ENCODE results near the gene MRC2. TPM values are rescaled to one million over a fixed set of nuclear protein-coding genes. Genes with fewer than 3 reads are reported as not detected.
A peak's percentile ranks its signal among the peaks of the same experiment; 100 is the strongest.

MRC2 gene
- total and polyA plus RNA-seq, 4 experiments from 2014 or later: 0.71 to 8.7 (median 6.7) TPM; not detected in 1

DNA sequence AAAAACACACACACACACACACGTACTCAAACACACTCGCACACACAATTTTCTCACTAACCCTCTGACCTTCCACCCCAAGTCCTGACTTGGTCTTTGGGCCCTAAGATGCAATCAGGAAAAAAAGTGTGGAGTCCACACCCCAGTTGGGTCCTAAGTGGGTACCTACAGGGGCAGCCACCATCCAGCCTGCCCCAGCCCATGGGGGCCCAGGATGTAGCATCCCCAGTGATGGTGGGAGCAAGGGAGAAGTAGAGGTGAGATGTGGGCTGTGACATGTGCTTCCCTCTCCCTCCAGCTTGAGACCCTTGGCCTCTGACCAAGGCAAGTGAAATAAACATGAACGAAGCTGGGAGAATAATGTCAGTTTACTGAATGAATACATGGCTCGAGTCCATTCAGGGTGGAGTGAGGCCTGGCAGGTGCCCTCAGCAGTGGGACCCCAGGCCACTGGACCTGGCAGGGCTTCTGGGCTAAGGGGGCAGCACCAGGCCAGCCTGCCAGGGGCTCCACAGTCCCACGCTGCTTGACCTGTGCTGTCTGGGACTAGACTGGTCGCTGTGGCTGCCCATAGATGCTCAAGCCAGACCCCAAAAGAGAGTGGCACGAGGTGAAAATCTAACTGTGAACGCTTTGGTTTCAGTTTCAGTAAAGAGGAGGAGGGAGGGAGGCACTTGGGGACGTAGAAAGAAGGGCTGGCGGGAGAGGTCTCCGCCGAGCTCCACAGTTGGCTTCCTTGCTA, 73.7 kb downstream of the MRC2 start:
- Histone ChIP-seq H3K9me3 (ENCODE audit: control insufficient read depth in 1 of 2, low read length in 2 of 2) (no peaks in the 10 kb centered on the region), H3K4me1 (ENCODE audit: insufficient read depth, low read length) (peaks cover 10% of the 10 kb centered on the region), H3K36me3 (ENCODE audit: insufficient read depth, low read length) (no peaks in the 10 kb centered on the region), H3K4me3 (ENCODE audit: low read length in 2 of 2) (no peak overlapping the region), H3K27ac (ENCODE audit: low read depth, low read length) (no peak overlapping the region), H3K27me3 (ENCODE audit: insufficient read depth, low read length) (no peaks in the 10 kb centered on the region)
- ChIA-PET POLR2A (ENCODE audit: partially characterized antibody) (interaction anchor here (0.6 kb wide), 1 partner anchor 110 kb away, joined by 3 read pairs; no protein-coding TSS in a partner anchor), CTCF (ENCODE audit: partially characterized antibody) (no interaction called here)
- Mint-ChIP-seq H3K4me3 (peak overlapping the region in 1 of 8 donors; percentile 30), H3K27me3 (peaks cover 3% of the 10 kb centered on the region in 2 donors), H3K9me3 (peaks cover 0 to 1% (median 0%) of the 10 kb centered on the region in 8 donors), H3K4me1 (peaks cover 1 to 19% (median 4%) of the 10 kb centered on the region in 4 donors), H3K36me3 (no peaks in the 10 kb centered on the region), H3K27ac (peak overlapping the region in 2 of 7 donors; percentile 55 to 62)
- intact Hi-C loops (cut with micrococcal nuclease): loop anchor here (5.0 kb wide), 1 partner anchor 911 kb away; no protein-coding TSS in a partner anchor
- DNase-seq: no peak

DNA sequence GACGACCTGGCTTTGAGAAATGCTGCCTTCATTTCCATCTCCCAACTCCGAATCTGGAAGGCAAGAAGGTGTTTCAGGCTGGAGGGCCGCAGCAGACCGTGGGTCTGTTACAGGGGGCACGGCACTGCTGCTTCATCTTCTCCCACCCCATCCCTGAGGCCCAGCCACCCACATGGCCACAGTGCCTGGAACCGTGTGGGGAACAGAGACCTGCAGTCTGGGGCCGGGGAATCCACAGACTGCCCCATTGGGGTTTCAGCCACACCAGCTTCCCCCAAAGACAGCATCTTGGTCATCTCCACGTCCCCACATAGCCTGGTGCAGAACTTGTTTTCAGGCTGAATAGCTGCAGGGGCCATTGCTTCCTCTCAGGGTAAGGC, 74.2 kb downstream of the MRC2 start:
- H3K4me1 Mint-ChIP-seq: peaks cover 1 to 19% (median 4%) of the 10 kb centered on the region in 4 donors
- intact Hi-C loops (cut with micrococcal nuclease): loop anchor here (5.0 kb wide), 1 partner anchor 911 kb away; no protein-coding TSS in a partner anchor
- no peak for DNase-seq
- POLR2A ChIA-PET (ENCODE audit: partially characterized antibody): no interaction called here
- H3K27ac ChIP-seq (ENCODE audit: low read depth, low read length): no peak overlapping the region
- peaks cover 0 to 1% (median 0%) of the 10 kb centered on the region in 8 donors for H3K9me3 Mint-ChIP-seq
- H3K4me3 Mint-ChIP-seq: peak overlapping the region in 1 of 8 donors; percentile 30
- peaks cover 10% of the 10 kb centered on the region for H3K4me1 ChIP-seq (ENCODE audit: insufficient read depth, low read length)
- no peaks in the 10 kb centered on the region for H3K36me3 ChIP-seq (ENCODE audit: insufficient read depth, low read length)
- H3K9me3 ChIP-seq (ENCODE audit: control insufficient read depth in 1 of 2, low read length in 2 of 2): no peaks in the 10 kb centered on the region
- CTCF ChIA-PET (ENCODE audit: partially characterized antibody): no interaction called here
- no peaks in the 10 kb centered on the region for H3K36me3 Mint-ChIP-seq
- peaks cover 3% of the 10 kb centered on the region in 2 donors for H3K27me3 Mint-ChIP-seq
- no peaks in the 10 kb centered on the region for H3K27me3 ChIP-seq (ENCODE audit: insufficient read depth, low read length)
- H3K4me3 ChIP-seq (ENCODE audit: low read length in 2 of 2): no peak overlapping the region
- H3K27ac Mint-ChIP-seq: no peak overlapping the region

DNA sequence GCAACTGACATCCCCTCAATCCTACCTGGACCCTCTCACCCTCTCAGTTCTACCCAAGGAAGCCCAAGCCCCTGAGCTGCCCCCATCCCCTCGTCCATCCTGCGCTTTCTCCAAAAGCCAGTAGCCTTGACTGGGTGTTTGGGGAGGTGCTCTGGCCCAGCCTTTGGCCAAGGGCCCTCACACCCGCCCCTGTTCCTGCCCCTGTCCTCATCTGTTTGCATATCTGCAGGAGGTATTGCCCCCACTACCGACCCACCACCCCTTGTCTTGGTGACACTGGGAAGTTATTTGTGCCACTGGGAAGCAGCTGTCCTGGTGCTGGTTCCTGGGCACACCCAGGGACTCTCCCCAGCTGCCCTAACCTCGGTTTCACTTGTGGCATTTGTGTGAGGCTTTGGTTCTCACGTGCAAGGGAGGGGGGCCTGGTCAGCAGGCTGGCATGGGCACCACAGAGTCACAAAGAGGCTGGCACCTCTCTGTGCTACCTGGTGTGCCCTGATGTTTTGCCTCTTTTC, 75.3 kb downstream of the MRC2 start:
- DNase-seq: no peak
- Mint-ChIP-seq H3K4me3 (peak overlapping the region in 1 of 8 donors; percentile 52), H3K9me3 (peaks cover 0 to 1% (median 0%) of the 10 kb centered on the region in 8 donors), H3K36me3 (no peaks in the 10 kb centered on the region), H3K4me1 (peaks cover 3 to 19% (median 4%) of the 10 kb centered on the region in 4 donors), H3K27me3 (peaks cover 3% of the 10 kb centered on the region in 2 donors), H3K27ac (no peak overlapping the region)
- CTCF ChIA-PET (ENCODE audit: partially characterized antibody): interaction anchor here (0.9 to 3.0 kb wide), 5 partner anchors 11 to 704 kb away, joined by 3 to 14 read pairs (median 4); no protein-coding TSS in a partner anchor
- POLR2A ChIA-PET (ENCODE audit: partially characterized antibody): interaction anchor here (0.7 to 2.5 kb wide), 3 partner anchors 22 to 704 kb away, joined by 3 to 10 read pairs (median 5); no protein-coding TSS in a partner anchor
- Histone ChIP-seq H3K4me1 (ENCODE audit: insufficient read depth, low read length) (peaks cover 10% of the 10 kb centered on the region), H3K27me3 (ENCODE audit: insufficient read depth, low read length) (no peaks in the 10 kb centered on the region), H3K36me3 (ENCODE audit: insufficient read depth, low read length) (no peaks in the 10 kb centered on the region), H3K4me3 (ENCODE audit: low read length in 2 of 2) (no peak overlapping the region), H3K9me3 (ENCODE audit: control insufficient read depth in 1 of 2, low read length in 2 of 2) (no peaks in the 10 kb centered on the region), H3K27ac (ENCODE audit: low read depth, low read length) (no peak overlapping the region)
- intact Hi-C loops (cut with micrococcal nuclease): loop anchor here (5.0 kb wide), 1 partner anchor 909 kb away; no protein-coding TSS in a partner anchor

DNA sequence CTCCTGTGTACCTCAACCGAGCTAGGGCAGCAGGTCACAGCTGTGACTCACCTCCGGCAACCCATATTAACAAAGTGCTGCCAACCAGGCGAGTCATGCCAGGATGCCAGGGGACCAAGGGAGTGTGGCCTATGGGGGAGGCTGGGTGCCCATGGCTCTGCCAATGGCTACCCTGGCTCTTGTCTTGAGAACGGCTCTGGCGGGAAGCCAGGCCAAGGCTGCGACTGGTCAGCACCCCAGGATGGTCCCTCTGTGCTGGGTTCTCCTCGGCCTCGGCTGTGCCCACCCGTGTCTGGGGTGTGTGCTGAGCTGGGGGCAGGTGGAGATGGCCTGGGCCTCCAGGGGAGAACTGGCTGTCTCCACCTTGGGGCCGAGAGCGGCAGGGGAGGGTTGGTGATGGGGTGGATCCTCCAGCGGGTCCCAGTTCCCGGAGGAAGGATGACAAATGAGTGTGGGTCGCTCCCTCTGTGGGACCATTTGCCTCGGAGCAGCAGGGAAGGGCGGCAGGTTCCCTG, 75.8 kb downstream of the MRC2 start:
- Mint-ChIP-seq H3K36me3 (no peaks in the 10 kb centered on the region), H3K9me3 (peaks cover 0 to 1% (median 0%) of the 10 kb centered on the region in 8 donors), H3K4me1 (peaks cover 3 to 19% (median 4%) of the 10 kb centered on the region in 4 donors), H3K4me3 (peak overlapping the region in 6 of 8 donors; percentile 20 to 52 (median 35)), H3K27me3 (peaks cover 3% of the 10 kb centered on the region in 2 donors), H3K27ac (peak overlapping the region in 2 of 7 donors; percentile 10 to 57)
- Histone ChIP-seq H3K4me1 (ENCODE audit: insufficient read depth, low read length) (peaks cover 10% of the 10 kb centered on the region), H3K27me3 (ENCODE audit: insufficient read depth, low read length) (no peaks in the 10 kb centered on the region), H3K4me3 (ENCODE audit: low read length in 2 of 2) (no peak overlapping the region), H3K9me3 (ENCODE audit: control insufficient read depth in 1 of 2, low read length in 2 of 2) (no peaks in the 10 kb centered on the region), H3K27ac (ENCODE audit: low read depth, low read length) (no peak overlapping the region), H3K36me3 (ENCODE audit: insufficient read depth, low read length) (no peaks in the 10 kb centered on the region)
- ChIA-PET POLR2A (ENCODE audit: partially characterized antibody) (interaction anchor here (0.7 to 2.5 kb wide), 3 partner anchors 21 to 703 kb away, joined by 3 to 10 read pairs (median 5); no protein-coding TSS in a partner anchor), CTCF (ENCODE audit: partially characterized antibody) (interaction anchor here (0.9 to 3.0 kb wide), 6 partner anchors 11 to 703 kb away, joined by 3 to 14 read pairs (median 4); no protein-coding TSS in a partner anchor)
- intact Hi-C loops (cut with micrococcal nuclease): loop anchor here (5.0 kb wide), 1 partner anchor 909 kb away; no protein-coding TSS in a partner anchor
- no peak for DNase-seq

DNA sequence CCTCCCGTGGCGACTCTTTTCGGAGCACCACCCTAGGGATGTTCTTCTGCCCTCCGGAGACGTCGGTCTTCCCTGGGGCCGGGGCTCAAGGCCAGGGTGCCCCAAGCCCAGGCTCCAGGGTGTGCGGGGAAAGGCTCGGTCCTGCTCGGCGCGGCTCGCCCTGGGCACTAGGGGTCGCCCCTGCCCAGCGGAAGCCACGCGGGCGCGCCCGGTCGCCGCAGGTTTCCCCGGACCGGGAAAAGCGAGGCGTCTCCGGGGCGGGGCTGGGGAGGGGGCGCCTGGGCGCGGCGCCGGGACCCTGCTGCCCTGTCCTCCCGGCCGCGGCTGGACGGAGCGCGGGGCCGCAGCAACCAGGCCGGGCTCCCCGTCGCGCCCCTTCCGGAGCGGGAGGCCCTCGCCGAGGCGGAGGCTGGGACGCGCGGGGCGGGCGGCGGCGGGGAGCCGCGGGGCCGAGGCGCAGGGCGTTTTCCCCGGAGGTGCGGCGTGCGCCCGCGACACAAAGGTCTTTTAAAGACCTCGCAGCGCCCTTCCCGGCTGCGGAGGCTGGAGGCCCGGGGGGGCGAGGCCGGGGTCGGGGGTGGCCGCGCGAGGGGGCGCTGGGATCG, 76.4 kb downstream of the MRC2 start:
- Histone ChIP-seq H3K4me1 (ENCODE audit: insufficient read depth, low read length) (peaks cover 10% of the 10 kb centered on the region), H3K27me3 (ENCODE audit: insufficient read depth, low read length) (no peaks in the 10 kb centered on the region), H3K36me3 (ENCODE audit: insufficient read depth, low read length) (no peaks in the 10 kb centered on the region), H3K27ac (ENCODE audit: low read depth, low read length) (no peak overlapping the region), H3K4me3 (ENCODE audit: low read length in 2 of 2) (peak overlapping the region in 1 of 2 donors; percentile 32), H3K9me3 (ENCODE audit: control insufficient read depth in 1 of 2, low read length in 2 of 2) (no peaks in the 10 kb centered on the region)
- CTCF ChIA-PET (ENCODE audit: partially characterized antibody): interaction anchor here (1.1 to 3.0 kb wide), 6 partner anchors 10 to 703 kb away, joined by 3 to 14 read pairs (median 6); no protein-coding TSS in a partner anchor
- Mint-ChIP-seq H3K27ac (peak overlapping the region in 1 of 7 donors; percentile 10), H3K27me3 (peaks cover 3% of the 10 kb centered on the region in 2 donors), H3K9me3 (peaks cover 0 to 1% (median 0%) of the 10 kb centered on the region in 8 donors), H3K36me3 (no peaks in the 10 kb centered on the region), H3K4me1 (peaks cover 3 to 19% (median 4%) of the 10 kb centered on the region in 4 donors), H3K4me3 (peak overlapping the region in 5 of 8 donors; percentile 20 to 49 (median 34))
- intact Hi-C loops (cut with micrococcal nuclease): loop anchor here (1.0 to 5.0 kb wide), 3 partner anchors 20 to 908 kb away; no protein-coding TSS in a partner anchor
- peak in 4 of 5 donors; percentile 69 to 82 (median 72) for DNase-seq
- POLR2A ChIA-PET (ENCODE audit: partially characterized antibody): interaction anchor here (2.5 kb wide), 1 partner anchor 21 kb away, joined by 10 read pairs; no protein-coding TSS in a partner anchor

DNA sequence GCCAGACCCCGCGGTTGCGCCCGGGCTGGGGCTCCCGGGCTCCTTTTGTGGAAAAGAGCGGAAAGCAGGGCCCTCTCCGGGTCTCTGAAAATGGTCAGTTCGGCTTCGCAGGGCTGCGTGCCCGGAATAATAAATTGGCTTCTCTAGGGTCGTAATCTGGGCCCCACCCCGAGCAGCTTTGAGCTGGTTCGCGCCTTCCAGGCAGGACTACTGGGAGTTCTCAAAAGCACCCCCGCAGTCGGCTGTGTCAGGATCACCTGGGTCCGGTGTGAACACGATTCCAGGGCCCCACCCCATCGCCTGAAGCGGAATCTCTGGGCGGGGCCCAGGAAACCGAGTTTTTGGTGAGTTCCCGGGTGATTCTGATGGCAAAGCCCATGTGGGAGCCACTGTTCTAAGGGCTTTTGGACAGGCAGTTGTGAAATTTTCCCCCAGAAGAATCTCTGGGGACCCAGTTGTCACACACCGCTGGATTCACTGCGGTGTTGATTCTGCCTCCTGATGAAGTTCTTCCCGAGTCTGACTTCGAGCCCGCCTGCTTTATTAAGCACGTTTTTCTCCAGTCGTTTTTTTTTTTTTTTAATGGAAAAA, 77.0 kb downstream of the MRC2 start:
- H3K27ac Mint-ChIP-seq: peak overlapping the region in 2 of 7 donors; percentile 65 to 76
- H3K36me3 ChIP-seq (ENCODE audit: insufficient read depth, low read length): no peaks in the 10 kb centered on the region
- peaks cover 3% of the 10 kb centered on the region in 2 donors for H3K27me3 Mint-ChIP-seq
- no peaks in the 10 kb centered on the region for H3K27me3 ChIP-seq (ENCODE audit: insufficient read depth, low read length)
- no peaks in the 10 kb centered on the region for H3K36me3 Mint-ChIP-seq
- H3K9me3 ChIP-seq (ENCODE audit: control insufficient read depth in 1 of 2, low read length in 2 of 2): no peaks in the 10 kb centered on the region
- peak overlapping the region in 1 of 2 donors; percentile 32 for H3K4me3 ChIP-seq (ENCODE audit: low read length in 2 of 2)
- intact Hi-C loops (cut with micrococcal nuclease): loop anchor here (1.0 to 5.0 kb wide), 3 partner anchors 20 to 908 kb away; no protein-coding TSS in a partner anchor
- ChIA-PET POLR2A (ENCODE audit: partially characterized antibody) (interaction anchor here (1.3 to 2.5 kb wide), 2 partner anchors 20 to 261 kb away, joined by 3 to 10 read pairs; no protein-coding TSS in a partner anchor), CTCF (ENCODE audit: partially characterized antibody) (interaction anchor here (1.0 to 3.0 kb wide), 6 partner anchors 16 to 702 kb away, joined by 3 to 14 read pairs (median 6); no protein-coding TSS in a partner anchor)
- peaks cover 3 to 19% (median 4%) of the 10 kb centered on the region in 4 donors for H3K4me1 Mint-ChIP-seq
- no peak for DNase-seq
- peaks cover 10% of the 10 kb centered on the region for H3K4me1 ChIP-seq (ENCODE audit: insufficient read depth, low read length)
- H3K4me3 Mint-ChIP-seq: peak overlapping the region; percentile 76 to 84 (median 80)
- H3K27ac ChIP-seq (ENCODE audit: low read depth, low read length): no peak overlapping the region
- H3K9me3 Mint-ChIP-seq: peaks cover 0 to 2% (median 0%) of the 10 kb centered on the region in 8 donors
